ENCODE results near the gene PIEZO2.

PIEZO2 gene

GRCh38 chr18:11113046-11113548, 36.3 kb downstream of the PIEZO2 start:
- no peak for DNase-seq (ENCODE audit: low read depth)

GRCh38 chr18:11112286-11112685, 37.1 kb downstream of the PIEZO2 start:
- no peak for DNase-seq (ENCODE audit: low read depth)

GRCh38 chr18:11110509-11110908, 38.9 kb downstream of the PIEZO2 start:
- DNase-seq (ENCODE audit: low read depth), result no peak

GRCh38 chr18:11108947-11109346, 40.4 kb downstream of the PIEZO2 start:
- no peak for DNase-seq (ENCODE audit: low read depth)

- no peak for DNase-seq (ENCODE audit: low read depth)
These were observed 42.5 kb downstream of the PIEZO2 start for GRCh38 chr18:11106894-11107293.

- no peak for DNase-seq (ENCODE audit: low read depth)
These were observed 43.9 kb downstream of the PIEZO2 start for GRCh38 chr18:11105463-11105862.

- no peak for DNase-seq (ENCODE audit: low read depth)
These were observed 45.1 kb downstream of the PIEZO2 start for GRCh38 chr18:11104307-11104706.

- DNase-seq (ENCODE audit: low read depth), result no peak
These were observed 52.3 kb downstream of the PIEZO2 start for GRCh38 chr18:11096839-11097750.

- no peak for DNase-seq (ENCODE audit: low read depth)
These were observed 53.0 kb downstream of the PIEZO2 start for GRCh38 chr18:11096411-11096810.

- DNase-seq (ENCODE audit: low read depth), result no peak
These were observed 53.6 kb downstream of the PIEZO2 start for GRCh38 chr18:11095674-11096293.

- DNase-seq (ENCODE audit: low read depth), result no peak
These were observed 54.2 kb downstream of the PIEZO2 start for GRCh38 chr18:11095211-11095610.

GRCh38 chr18:11091746-11092145, 57.6 kb downstream of the PIEZO2 start:
- no peak for DNase-seq (ENCODE audit: low read depth)

- DNase-seq (ENCODE audit: low read depth), result no peak
These were observed 59.2 kb downstream of the PIEZO2 start for GRCh38 chr18:11089931-11090715.

- DNase-seq (ENCODE audit: low read depth), result no peak
These were observed 68.3 kb downstream of the PIEZO2 start for GRCh38 chr18:11081009-11081532.

GRCh38 chr18:11078491-11078890, 70.9 kb downstream of the PIEZO2 start:
- DNase-seq (ENCODE audit: low read depth), result no peak

GRCh38 chr18:11077548-11078187, 71.7 kb downstream of the PIEZO2 start:
- DNase-seq (ENCODE audit: low read depth), result no peak

- no peak for DNase-seq (ENCODE audit: low read depth)
These were observed 74.5 kb downstream of the PIEZO2 start for GRCh38 chr18:11074889-11075288.

- no peak for DNase-seq (ENCODE audit: low read depth)
These were observed 75.4 kb downstream of the PIEZO2 start for GRCh38 chr18:11073971-11074370.

- no peak for DNase-seq (ENCODE audit: low read depth)
These were observed 76.7 kb downstream of the PIEZO2 start for GRCh38 chr18:11072632-11073031.

GRCh38 chr18:11071300-11071699, 78.1 kb downstream of the PIEZO2 start:
- DNase-seq (ENCODE audit: low read depth), result no peak

GRCh38 chr18:11070593-11070992, 78.8 kb downstream of the PIEZO2 start:
- DNase-seq (ENCODE audit: low read depth), result no peak

- no peak for DNase-seq (ENCODE audit: low read depth)
These were observed 83.3 kb downstream of the PIEZO2 start for GRCh38 chr18:11066038-11066437.
